H54 (cell line): Measurements from ENCODE around the gene GTF2IRD1.
A peak's percentile ranks its signal among the peaks of the same experiment; 100 is the strongest.

Experiments used
- DNase-seq: peaks from one replicate; pipeline ENCODE4 v3.0.0; 2011; ENCODE audit warnings: low spot score, mixed read lengths; ENCODE audit not compliant: insufficient read length
- FAIRE-seq: peaks from 3 replicates; lab custom pipeline; 2011; peaks lifted over from hg19 to GRCh38; lab: Jason Lieb, UNC
- POLR2A ChIP-seq: IDR thresholded peaks from 2 replicates; pipeline ENCODE4 v1.6.1; 2011; ENCODE audit warnings: low read depth, mild to moderate bottlenecking, low read length

Gene GTF2IRD1

GRCh38 chr7:74599244-74599643 is 145.5 kb downstream of the GTF2IRD1 start:
- FAIRE-seq (no peak), DNase-seq (no peak)
- no peak for TF ChIP-seq POLR2A

GRCh38 chr7:74604326-74605020 is 150.8 kb downstream of the GTF2IRD1 start:
- no peak for FAIRE-seq

GRCh38 chr7:74606101-74606908 is 152.6 kb downstream of the GTF2IRD1 start:
- no peak for FAIRE-seq

More at GRCh38 chr7:74604326-74605020, 150.8 kb downstream of the GTF2IRD1 start:
- TF ChIP-seq POLR2A, result no peak
- DNase-seq, result peak; percentile 56

GRCh38 chr7:74606909-74607510 is 153.3 kb downstream of the GTF2IRD1 start:
- no peak for DNase-seq
- TF ChIP-seq POLR2A, result no peak
- FAIRE-seq, result no peak

More at GRCh38 chr7:74606101-74606908, 152.6 kb downstream of the GTF2IRD1 start:
- DNase-seq, result peak; percentile 63
- TF ChIP-seq POLR2A, result no peak

GRCh38 chr7:74612015-74612829 is 158.5 kb downstream of the GTF2IRD1 start:
- DNase-seq (no peak), FAIRE-seq (no peak)
- no peak for TF ChIP-seq POLR2A

- DNase-seq, result no peak
- no peak for TF ChIP-seq POLR2A
These were observed 162.5 kb downstream of the GTF2IRD1 start for GRCh38 chr7:74615933-74616780.

GRCh38 chr7:74617180-74617744 is 163.6 kb downstream of the GTF2IRD1 start:
- TF ChIP-seq POLR2A, result no peak
- FAIRE-seq (no peak), DNase-seq (no peak)

More at GRCh38 chr7:74615933-74616780, 162.5 kb downstream of the GTF2IRD1 start:
- FAIRE-seq, result no peak

- no peak for TF ChIP-seq POLR2A
- FAIRE-seq (no peak), DNase-seq (no peak)
These were observed 165.6 kb downstream of the GTF2IRD1 start for GRCh38 chr7:74619235-74619860.

- no peak for DNase-seq
- no peak for TF ChIP-seq POLR2A
- no peak for FAIRE-seq
These were observed 168.6 kb downstream of the GTF2IRD1 start for GRCh38 chr7:74622228-74622749.

GRCh38 chr7:74623135-74623534 is 169.4 kb downstream of the GTF2IRD1 start:
- no peak for TF ChIP-seq POLR2A
- DNase-seq, result no peak
- FAIRE-seq, result no peak

- no peak for FAIRE-seq
- no peak for TF ChIP-seq POLR2A
- no peak for DNase-seq
These were observed 171.7 kb downstream of the GTF2IRD1 start for GRCh38 chr7:74625446-74625845.
